Measurements from ENCODE around the gene PAQR8. TPM values are rescaled to one million over a fixed set of nuclear protein-coding genes. Genes with fewer than 3 reads are reported as not detected.
"Not testable (repeated sequence)": the region's sequence is repeated elsewhere in the genome, so short reads cannot be mapped to it uniquely, and the experiment has no call there.

Gene PAQR8
- total and polyA plus RNA-seq, 4 donors: 2.5 to 9.3 (median 5.9) TPM

GRCh38 chr6:52426667-52427066, 64.7 kb downstream of the PAQR8 start:
- peaks cover 0 to under 1% (median 0%) of the 10 kb centered on the region in 5 donors for H3K4me1 ChIP-seq (ENCODE audit: control insufficient read depth in 5 of 5, insufficient read depth in 5 of 5, low read length in 5 of 5)
- peaks cover 0 to 7% (median 4%) of the 10 kb centered on the region in 4 donors for H3K36me3 ChIP-seq (ENCODE audit: control insufficient read depth in 4 of 4, insufficient read depth in 4 of 4, low read length in 4 of 4)
- no peaks in the 10 kb centered on the region for H3K9me3 ChIP-seq (ENCODE audit: control insufficient read depth in 4 of 4, insufficient read depth in 3 of 4, low read length in 3 of 4)
- no peak for DNase-seq
- no peak overlapping the region for H3K4me3 ChIP-seq
- no peak for ATAC-seq (ENCODE audit: insufficient read depth, low FRiP score)
- H3K27ac ChIP-seq (ENCODE audit: low read depth in 1 of 2, low read length in 1 of 2): no peak overlapping the region
- no peaks in the 10 kb centered on the region for H3K27me3 ChIP-seq (ENCODE audit: control insufficient read depth in 3 of 3, insufficient read depth in 3 of 3, low read length in 2 of 3)
- H3K9ac ChIP-seq (ENCODE audit: insufficient read depth in 1 of 2, low read length in 2 of 2): no peak overlapping the region
- TF ChIP-seq, protein P1, sequence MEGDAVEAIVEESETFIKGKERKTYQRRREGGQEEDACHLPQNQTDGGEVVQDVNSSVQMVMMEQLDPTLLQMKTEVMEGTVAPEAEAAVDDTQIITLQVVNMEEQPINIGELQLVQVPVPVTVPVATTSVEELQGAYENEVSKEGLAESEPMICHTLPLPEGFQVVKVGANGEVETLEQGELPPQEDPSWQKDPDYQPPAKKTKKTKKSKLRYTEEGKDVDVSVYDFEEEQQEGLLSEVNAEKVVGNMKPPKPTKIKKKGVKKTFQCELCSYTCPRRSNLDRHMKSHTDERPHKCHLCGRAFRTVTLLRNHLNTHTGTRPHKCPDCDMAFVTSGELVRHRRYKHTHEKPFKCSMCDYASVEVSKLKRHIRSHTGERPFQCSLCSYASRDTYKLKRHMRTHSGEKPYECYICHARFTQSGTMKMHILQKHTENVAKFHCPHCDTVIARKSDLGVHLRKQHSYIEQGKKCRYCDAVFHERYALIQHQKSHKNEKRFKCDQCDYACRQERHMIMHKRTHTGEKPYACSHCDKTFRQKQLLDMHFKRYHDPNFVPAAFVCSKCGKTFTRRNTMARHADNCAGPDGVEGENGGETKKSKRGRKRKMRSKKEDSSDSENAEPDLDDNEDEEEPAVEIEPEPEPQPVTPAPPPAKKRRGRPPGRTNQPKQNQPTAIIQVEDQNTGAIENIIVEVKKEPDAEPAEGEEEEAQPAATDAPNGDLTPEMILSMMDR (IDR thresholded peaks at IDR 0.05; ENCODE audit: control extremely low read depth, extremely low read depth): no peak

- 78 to 82% methylated on average over 4 of the region's 4 CpGs for WGBS, 2 donors
- ATAC-seq (ENCODE audit: insufficient read depth, low FRiP score); H3K36me3 ChIP-seq (ENCODE audit: control insufficient read depth in 4 of 4, insufficient read depth in 4 of 4, low read length in 4 of 4); H3K27me3 ChIP-seq (ENCODE audit: control insufficient read depth in 3 of 3, insufficient read depth in 3 of 3, low read length in 2 of 3); DNase-seq; H3K4me3 ChIP-seq; H3K9me3 ChIP-seq (ENCODE audit: control insufficient read depth in 4 of 4, insufficient read depth in 3 of 4, low read length in 3 of 4); H3K4me1 ChIP-seq (ENCODE audit: control insufficient read depth in 5 of 5, insufficient read depth in 5 of 5, low read length in 5 of 5); H3K9ac ChIP-seq (ENCODE audit: insufficient read depth in 1 of 2, low read length in 2 of 2); H3K27ac ChIP-seq (ENCODE audit: low read depth in 1 of 2, low read length in 1 of 2): not testable (repeated sequence)
Observed at GRCh38 chr6:52433294-52433693, 71.3 kb downstream of the PAQR8 start.

GRCh38 chr6:52435345-52435744, 73.4 kb downstream of the PAQR8 start:
- H3K27ac ChIP-seq (ENCODE audit: low read depth in 1 of 2, low read length in 1 of 2): no peak overlapping the region
- WGBS, 2 donors: 5 to 53% methylated on average over 1 of the region's 1 CpG
- ATAC-seq (ENCODE audit: insufficient read depth, low FRiP score) (no peak), DNase-seq (no peak)
- H3K27me3 ChIP-seq (ENCODE audit: control insufficient read depth in 3 of 3, insufficient read depth in 3 of 3, low read length in 2 of 3): no peaks in the 10 kb centered on the region
- no peaks in the 10 kb centered on the region for H3K9me3 ChIP-seq (ENCODE audit: control insufficient read depth in 4 of 4, insufficient read depth in 3 of 4, low read length in 3 of 4)
- no peak overlapping the region for H3K4me3 ChIP-seq
- no peaks in the 10 kb centered on the region for H3K4me1 ChIP-seq (ENCODE audit: control insufficient read depth in 5 of 5, insufficient read depth in 5 of 5, low read length in 5 of 5)
- H3K9ac ChIP-seq (ENCODE audit: insufficient read depth in 1 of 2, low read length in 2 of 2): no peak overlapping the region
- H3K36me3 ChIP-seq (ENCODE audit: control insufficient read depth in 4 of 4, insufficient read depth in 4 of 4, low read length in 4 of 4): peaks cover 0 to 11% (median 6%) of the 10 kb centered on the region in 4 donors
- TF ChIP-seq, protein P1 (IDR thresholded peaks at IDR 0.05; ENCODE audit: control extremely low read depth, extremely low read depth): no peak

- Histone ChIP-seq H3K27me3 (ENCODE audit: control insufficient read depth in 3 of 3, insufficient read depth in 3 of 3, low read length in 2 of 3) (no peaks in the 10 kb centered on the region), H3K27ac (ENCODE audit: low read depth in 1 of 2, low read length in 1 of 2) (no peak overlapping the region), H3K9me3 (ENCODE audit: control insufficient read depth in 4 of 4, insufficient read depth in 3 of 4, low read length in 3 of 4) (no peaks in the 10 kb centered on the region), H3K36me3 (ENCODE audit: control insufficient read depth in 4 of 4, insufficient read depth in 4 of 4, low read length in 4 of 4) (peaks cover 0 to 11% (median 6%) of the 10 kb centered on the region in 4 donors), H3K4me1 (ENCODE audit: control insufficient read depth in 5 of 5, insufficient read depth in 5 of 5, low read length in 5 of 5) (no peaks in the 10 kb centered on the region), H3K4me3 (no peak overlapping the region), H3K9ac (ENCODE audit: insufficient read depth in 1 of 2, low read length in 2 of 2) (no peak overlapping the region)
- DNase-seq (no peak), ATAC-seq (ENCODE audit: insufficient read depth, low FRiP score) (no peak)
- TF ChIP-seq, protein P1 (IDR thresholded peaks at IDR 0.05; ENCODE audit: control extremely low read depth, extremely low read depth): no peak
- WGBS, 2 donors: 86 to 91% methylated on average over 2 of the region's 2 CpGs
Observed at GRCh38 chr6:52438926-52439325, 77.0 kb downstream of the PAQR8 start.
